ENCODE data around the gene ADORA2B. TPM values are rescaled to one million over a fixed set of nuclear protein-coding genes. Genes with fewer than 3 reads are reported as not detected.

The ADORA2B gene
- total and polyA plus RNA-seq, 2 of the 4 experiments (the other 2 are of a cell fraction): 5.2 to 5.5 TPM

- Histone ChIP-seq H2AK5ac (ENCODE audit: low read depth, low read length) (peak overlapping the region; percentile 97), H3K9me3 (ENCODE audit: control insufficient read depth, insufficient read depth, low read length) (peaks cover 8% of the 10 kb centered on the region), H4K5ac (ENCODE audit: low read depth, low read length) (no peak overlapping the region), H3K27ac (ENCODE audit: insufficient read depth, low read length) (no peak overlapping the region), H2BK120ac (ENCODE audit: low read depth, low read length) (peak overlapping the region; percentile 85; the same call in 1 of the 2 replicates), H3K79me1 (ENCODE audit: low read depth in 1 of 2, low read length in 2 of 2) (no peaks in the 10 kb centered on the region), H3K36me3 (ENCODE audit: control insufficient read depth, insufficient read depth, low read length) (no peaks in the 10 kb centered on the region), H2AFZ (replicated peaks; ENCODE audit: low read length, poor library complexity) (no peak overlapping the region), H3K4ac (ENCODE audit: low read depth, low read length) (peak overlapping the region; percentile 83), H2BK5ac (ENCODE audit: low read depth, low read length, poor library complexity, severe bottlenecking) (no peak overlapping the region), H2BK20ac (ENCODE audit: low read depth, low read length) (peak overlapping the region; percentile 74), H3K4me3 (ENCODE audit: insufficient read depth, low read depth, low read length) (no peak overlapping the region), H4K20me1 (ENCODE audit: insufficient read depth, low read length) (no peaks in the 10 kb centered on the region), H3K56ac (ENCODE audit: extremely low read depth, insufficient read depth, low read length) (no peak overlapping the region), H2BK15ac (ENCODE audit: low read depth, low read length) (peak overlapping the region; percentile 90; the same call in 1 of the 3 replicates), H4K8ac (ENCODE audit: low read depth in 2 of 2, low read length in 2 of 2) (peak overlapping the region; percentile 29 to 82; a peak in 1 of 4 replicates), H4K91ac (ENCODE audit: insufficient read depth, low read depth, low read length) (peak overlapping the region; percentile 78), H3K14ac (replicated peaks; ENCODE audit: low read depth, low read length) (no peak overlapping the region), H3K18ac (ENCODE audit: low read depth, low read length) (0 out of 2 replicates have a peak overlapping the region, but pooled peaks have one; percentile 16), H3K4me1 (ENCODE audit: control insufficient read depth, insufficient read depth, low read length) (peaks cover 10% of the 10 kb centered on the region), H3K27me3 (ENCODE audit: control insufficient read depth, insufficient read depth, low read length) (no peaks in the 10 kb centered on the region), H3K4me2 (ENCODE audit: low read depth, low read length) (no peak overlapping the region), H3K9ac (ENCODE audit: low read depth, low read length) (no peak overlapping the region), H3K9me1 (ENCODE audit: insufficient read depth, low read length) (peaks cover 6% of the 10 kb centered on the region), H3K23ac (ENCODE audit: low read depth, low read length) (no peak overlapping the region), H2AK9ac (replicated peaks; ENCODE audit: low read depth, low read length, poor library complexity) (no peak overlapping the region)
- intact Hi-C loops (cut with micrococcal nuclease): no loop called here
- in situ Hi-C loops (cut with MboI; ENCODE audit: low sequenced_read_pairs): no loop called here
- 93% methylated on average over 3 of the region's 9 CpGs; no CpG with 5 or more reads in 1 of the 2 experiments for WGBS, 2 experiments (ENCODE audit: extremely low coverage in 2 of 2, insufficient read length in 1 of 2)
- DNase-seq: no peak
- CTCF ChIA-PET: no interaction called here
- dilution Hi-C loops (cut with HindIII; ENCODE audit: low sequenced_read_pairs, unreplicated experiment): no loop called here
- no TSS peak for BruUV-seq (replicated peaks)
- no peak for ATAC-seq (ENCODE audit: low read depth)
- TF ChIP-seq RAD21 (IDR thresholded peaks at IDR 0.05; ENCODE audit: low read length): no peak
- no peak for TF ChIP-seq BHLHE40 (IDR thresholded peaks at IDR 0.05; ENCODE audit: low read depth, low read length)
- POLR2A ChIA-PET (ENCODE audit: unreplicated experiment): no interaction called here
Measured at GRCh38 chr17:15918661-15919259, 26.2 kb upstream of the ADORA2B start.

All from IMR-90 (cell line).